ENCODE data around the gene ANKRD30A.

The ANKRD30A gene

GRCh38 chr10:37206132-37206531 is 80.7 kb downstream of the ANKRD30A start:
- Histone ChIP-seq H2AFZ (ENCODE audit: low read depth, low read length) (no peak overlapping the region), H3K36me3 (ENCODE audit: control insufficient read depth in 1 of 2, insufficient read depth in 2 of 2, low read depth in 1 of 2, low read length in 2 of 2) (no peaks in the 10 kb centered on the region), H3K9ac (ENCODE audit: low read length) (no peak overlapping the region), H2BK12ac (ENCODE audit: low read length in 2 of 2) (no peak overlapping the region), H3K79me1 (replicated peaks; ENCODE audit: low read length, poor library complexity, severe bottlenecking) (no peaks in the 10 kb centered on the region), H2BK120ac (ENCODE audit: low read depth, low read length) (no peak overlapping the region), H3K9me3 (ENCODE audit: control insufficient read depth, low read length) (no peaks in the 10 kb centered on the region), H3K23ac (ENCODE audit: low read length in 2 of 2) (no peak overlapping the region), H3K18ac (ENCODE audit: low read depth in 1 of 2, low read length in 2 of 2) (no peak overlapping the region), H3K4me3 (ENCODE audit: insufficient read depth in 1 of 2, low read depth in 1 of 2, low read length in 2 of 2) (no peak overlapping the region), H2BK5ac (ENCODE audit: low read depth, low read length, poor library complexity, severe bottlenecking) (no peak overlapping the region), H3K27ac (ENCODE audit: low read length, poor library complexity, severe bottlenecking) (no peak overlapping the region), H2AK5ac (ENCODE audit: low read length, severe bottlenecking) (no peak overlapping the region), H2BK15ac (ENCODE audit: low read depth, poor library complexity, severe bottlenecking) (no peak overlapping the region), H3K27me3 (ENCODE audit: control insufficient read depth in 1 of 2, insufficient read depth in 1 of 2, low read length in 2 of 2) (no peaks in the 10 kb centered on the region), H3K4ac (ENCODE audit: low read depth in 1 of 2, low read length in 2 of 2) (no peak overlapping the region), H3K14ac (ENCODE audit: low read length in 2 of 2) (no peak overlapping the region), H3K4me2 (ENCODE audit: low read length, poor library complexity, severe bottlenecking) (no peak overlapping the region), H3K4me1 (ENCODE audit: control insufficient read depth, insufficient read depth, low read depth, low read length) (no peaks in the 10 kb centered on the region), H4K91ac (ENCODE audit: low read length) (no peak overlapping the region), H4K8ac (ENCODE audit: low read length) (no peak overlapping the region)
- WGBS, result 79% methylated on average over 2 of the region's 3 CpGs
- no peak for DNase-seq

- H4K91ac ChIP-seq (ENCODE audit: low read length), result no peak overlapping the region
- no peak overlapping the region for H3K14ac ChIP-seq (ENCODE audit: low read length in 2 of 2)
- H3K36me3 ChIP-seq (ENCODE audit: control insufficient read depth in 1 of 2, insufficient read depth in 2 of 2, low read depth in 1 of 2, low read length in 2 of 2), result no peaks in the 10 kb centered on the region
- no peak overlapping the region for H2AFZ ChIP-seq (ENCODE audit: low read depth, low read length)
- no peak for DNase-seq
- no peaks in the 10 kb centered on the region for H3K79me1 ChIP-seq (replicated peaks; ENCODE audit: low read length, poor library complexity, severe bottlenecking)
- no peak overlapping the region for H3K4me3 ChIP-seq (ENCODE audit: insufficient read depth in 1 of 2, low read depth in 1 of 2, low read length in 2 of 2)
- H3K18ac ChIP-seq (ENCODE audit: low read depth in 1 of 2, low read length in 2 of 2), result no peak overlapping the region
- WGBS, result no CpG with 5 or more reads among the region's 1 CpG
- no peak overlapping the region for H3K9ac ChIP-seq (ENCODE audit: low read length)
- no peak overlapping the region for H2AK5ac ChIP-seq (ENCODE audit: low read length, severe bottlenecking)
- no peak overlapping the region for H2BK5ac ChIP-seq (ENCODE audit: low read depth, low read length, poor library complexity, severe bottlenecking)
- no peak overlapping the region for H2BK120ac ChIP-seq (ENCODE audit: low read depth, low read length)
- no peak overlapping the region for H3K4ac ChIP-seq (ENCODE audit: low read depth in 1 of 2, low read length in 2 of 2)
- no peak overlapping the region for H2BK12ac ChIP-seq (ENCODE audit: low read length in 2 of 2)
- H3K4me1 ChIP-seq (ENCODE audit: control insufficient read depth, insufficient read depth, low read depth, low read length), result no peaks in the 10 kb centered on the region
- H3K27ac ChIP-seq (ENCODE audit: low read length, poor library complexity, severe bottlenecking), result no peak overlapping the region
- H2BK15ac ChIP-seq (ENCODE audit: low read depth, poor library complexity, severe bottlenecking), result no peak overlapping the region
- no peak overlapping the region for H4K8ac ChIP-seq (ENCODE audit: low read length)
- no peaks in the 10 kb centered on the region for H3K9me3 ChIP-seq (ENCODE audit: control insufficient read depth, low read length)
- no peaks in the 10 kb centered on the region for H3K27me3 ChIP-seq (ENCODE audit: control insufficient read depth in 1 of 2, insufficient read depth in 1 of 2, low read length in 2 of 2)
- H3K23ac ChIP-seq (ENCODE audit: low read length in 2 of 2), result no peak overlapping the region
- no peak overlapping the region for H3K4me2 ChIP-seq (ENCODE audit: low read length, poor library complexity, severe bottlenecking)
Measured at GRCh38 chr10:37220866-37221265, 95.5 kb downstream of the ANKRD30A start.

- H3K18ac ChIP-seq (ENCODE audit: low read depth in 1 of 2, low read length in 2 of 2), result no peak overlapping the region
- H2BK12ac ChIP-seq (ENCODE audit: low read length in 2 of 2), result no peak overlapping the region
- no peak overlapping the region for H2AFZ ChIP-seq (ENCODE audit: low read depth, low read length)
- no peak overlapping the region for H3K4me2 ChIP-seq (ENCODE audit: low read length, poor library complexity, severe bottlenecking)
- no peak for DNase-seq
- no peak overlapping the region for H2AK5ac ChIP-seq (ENCODE audit: low read length, severe bottlenecking)
- WGBS, result 0% methylated on average over 1 of the region's 2 CpGs
- H3K27me3 ChIP-seq (ENCODE audit: control insufficient read depth in 1 of 2, insufficient read depth in 1 of 2, low read length in 2 of 2), result no peaks in the 10 kb centered on the region
- H3K9me3 ChIP-seq (ENCODE audit: control insufficient read depth, low read length), result no peaks in the 10 kb centered on the region
- no peak overlapping the region for H3K27ac ChIP-seq (ENCODE audit: low read length, poor library complexity, severe bottlenecking)
- no peak overlapping the region for H2BK15ac ChIP-seq (ENCODE audit: low read depth, poor library complexity, severe bottlenecking)
- no peak overlapping the region for H3K4ac ChIP-seq (ENCODE audit: low read depth in 1 of 2, low read length in 2 of 2)
- no peak overlapping the region for H3K4me3 ChIP-seq (ENCODE audit: insufficient read depth in 1 of 2, low read depth in 1 of 2, low read length in 2 of 2)
- no peak overlapping the region for H3K14ac ChIP-seq (ENCODE audit: low read length in 2 of 2)
- H4K91ac ChIP-seq (ENCODE audit: low read length), result no peak overlapping the region
- H3K79me1 ChIP-seq (replicated peaks; ENCODE audit: low read length, poor library complexity, severe bottlenecking), result no peaks in the 10 kb centered on the region
- no peaks in the 10 kb centered on the region for H3K36me3 ChIP-seq (ENCODE audit: control insufficient read depth in 1 of 2, insufficient read depth in 2 of 2, low read depth in 1 of 2, low read length in 2 of 2)
- H3K4me1 ChIP-seq (ENCODE audit: control insufficient read depth, insufficient read depth, low read depth, low read length), result no peaks in the 10 kb centered on the region
- no peak overlapping the region for H2BK5ac ChIP-seq (ENCODE audit: low read depth, low read length, poor library complexity, severe bottlenecking)
- no peak overlapping the region for H4K8ac ChIP-seq (ENCODE audit: low read length)
- H3K9ac ChIP-seq (ENCODE audit: low read length), result no peak overlapping the region
- H2BK120ac ChIP-seq (ENCODE audit: low read depth, low read length), result no peak overlapping the region
- H3K23ac ChIP-seq (ENCODE audit: low read length in 2 of 2), result no peak overlapping the region
Measured at GRCh38 chr10:37222046-37222445, 96.6 kb downstream of the ANKRD30A start.

GRCh38 chr10:37225163-37225562 is 99.8 kb downstream of the ANKRD30A start:
- no peak for DNase-seq
- no CpG with 5 or more reads among the region's 2 CpGs for WGBS

More at GRCh38 chr10:37225163-37225562, 99.8 kb downstream of the ANKRD30A start:
- H2BK5ac ChIP-seq (ENCODE audit: low read depth, low read length, poor library complexity, severe bottlenecking), result no peak overlapping the region
- H3K4ac ChIP-seq (ENCODE audit: low read depth in 1 of 2, low read length in 2 of 2), result no peak overlapping the region
- no peak overlapping the region for H2AK5ac ChIP-seq (ENCODE audit: low read length, severe bottlenecking)
- H3K27ac ChIP-seq (ENCODE audit: low read length, poor library complexity, severe bottlenecking), result no peak overlapping the region
- no peaks in the 10 kb centered on the region for H3K79me1 ChIP-seq (replicated peaks; ENCODE audit: low read length, poor library complexity, severe bottlenecking)
- H3K4me3 ChIP-seq (ENCODE audit: insufficient read depth in 1 of 2, low read depth in 1 of 2, low read length in 2 of 2), result no peak overlapping the region
- H3K36me3 ChIP-seq (ENCODE audit: control insufficient read depth in 1 of 2, insufficient read depth in 2 of 2, low read depth in 1 of 2, low read length in 2 of 2), result no peaks in the 10 kb centered on the region
- H4K8ac ChIP-seq (ENCODE audit: low read length), result no peak overlapping the region
- H4K91ac ChIP-seq (ENCODE audit: low read length), result no peak overlapping the region
- no peaks in the 10 kb centered on the region for H3K27me3 ChIP-seq (ENCODE audit: control insufficient read depth in 1 of 2, insufficient read depth in 1 of 2, low read length in 2 of 2)
- no peak overlapping the region for H3K14ac ChIP-seq (ENCODE audit: low read length in 2 of 2)
- no peak overlapping the region for H2AFZ ChIP-seq (ENCODE audit: low read depth, low read length)
- H3K9me3 ChIP-seq (ENCODE audit: control insufficient read depth, low read length), result no peaks in the 10 kb centered on the region
- no peak overlapping the region for H3K23ac ChIP-seq (ENCODE audit: low read length in 2 of 2)
- no peak overlapping the region for H2BK12ac ChIP-seq (ENCODE audit: low read length in 2 of 2)
- no peaks in the 10 kb centered on the region for H3K4me1 ChIP-seq (ENCODE audit: control insufficient read depth, insufficient read depth, low read depth, low read length)
- no peak overlapping the region for H3K9ac ChIP-seq (ENCODE audit: low read length)
- no peak overlapping the region for H2BK120ac ChIP-seq (ENCODE audit: low read depth, low read length)
- H2BK15ac ChIP-seq (ENCODE audit: low read depth, poor library complexity, severe bottlenecking), result no peak overlapping the region
- H3K4me2 ChIP-seq (ENCODE audit: low read length, poor library complexity, severe bottlenecking), result no peak overlapping the region
- no peak overlapping the region for H3K18ac ChIP-seq (ENCODE audit: low read depth in 1 of 2, low read length in 2 of 2)
